Measurements from ENCODE around the gene WDR33.

DNA sequence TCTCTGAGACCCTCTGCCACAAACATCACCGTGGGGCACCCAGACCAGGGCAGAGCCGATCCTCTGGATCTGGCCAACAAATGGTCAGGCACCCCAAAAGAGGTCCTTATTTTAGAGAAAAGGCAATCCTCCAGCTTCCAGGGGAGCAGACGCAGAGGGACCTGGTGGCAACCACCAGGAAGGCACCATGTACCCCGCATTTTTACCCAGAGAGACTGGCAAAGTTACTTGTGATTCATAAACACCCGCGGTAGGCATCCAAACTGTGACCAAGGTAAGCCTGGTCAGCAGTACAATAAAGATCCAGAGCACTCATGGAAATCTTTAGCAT is 146.1 kb downstream of the WDR33 start:
- TF ChIP-seq, protein P1, sequence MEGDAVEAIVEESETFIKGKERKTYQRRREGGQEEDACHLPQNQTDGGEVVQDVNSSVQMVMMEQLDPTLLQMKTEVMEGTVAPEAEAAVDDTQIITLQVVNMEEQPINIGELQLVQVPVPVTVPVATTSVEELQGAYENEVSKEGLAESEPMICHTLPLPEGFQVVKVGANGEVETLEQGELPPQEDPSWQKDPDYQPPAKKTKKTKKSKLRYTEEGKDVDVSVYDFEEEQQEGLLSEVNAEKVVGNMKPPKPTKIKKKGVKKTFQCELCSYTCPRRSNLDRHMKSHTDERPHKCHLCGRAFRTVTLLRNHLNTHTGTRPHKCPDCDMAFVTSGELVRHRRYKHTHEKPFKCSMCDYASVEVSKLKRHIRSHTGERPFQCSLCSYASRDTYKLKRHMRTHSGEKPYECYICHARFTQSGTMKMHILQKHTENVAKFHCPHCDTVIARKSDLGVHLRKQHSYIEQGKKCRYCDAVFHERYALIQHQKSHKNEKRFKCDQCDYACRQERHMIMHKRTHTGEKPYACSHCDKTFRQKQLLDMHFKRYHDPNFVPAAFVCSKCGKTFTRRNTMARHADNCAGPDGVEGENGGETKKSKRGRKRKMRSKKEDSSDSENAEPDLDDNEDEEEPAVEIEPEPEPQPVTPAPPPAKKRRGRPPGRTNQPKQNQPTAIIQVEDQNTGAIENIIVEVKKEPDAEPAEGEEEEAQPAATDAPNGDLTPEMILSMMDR (IDR thresholded peaks at IDR 0.05; ENCODE audit: low read depth, low read length, missing input control) = no peak
- TF ChIP-seq, protein P2, sequence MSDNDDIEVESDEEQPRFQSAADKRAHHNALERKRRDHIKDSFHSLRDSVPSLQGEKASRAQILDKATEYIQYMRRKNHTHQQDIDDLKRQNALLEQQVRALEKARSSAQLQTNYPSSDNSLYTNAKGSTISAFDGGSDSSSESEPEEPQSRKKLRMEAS (IDR thresholded peaks at IDR 0.05) = no peak
- TF ChIP-seq RAD21 (IDR thresholded peaks at IDR 0.05) (no peak), FOXA1 (IDR thresholded peaks at IDR 0.05) (no peak), JUND (IDR thresholded peaks at IDR 0.05) (no peak), GABPA (IDR thresholded peaks at IDR 0.05 in 1 of 2, conservative IDR thresholded peaks at IDR 0.05 in 1 of 2) (no peak), SP1 (IDR thresholded peaks at IDR 0.05) (no peak), HNF4G (IDR thresholded peaks at IDR 0.05) (no peak), HNF4A (conservative IDR thresholded peaks at IDR 0.05) (no peak), RXRA (IDR thresholded peaks at IDR 0.05) (no peak), YY1 (IDR thresholded peaks at IDR 0.05) (peak; percentile 4)
- TF ChIP-seq, protein P3, sequence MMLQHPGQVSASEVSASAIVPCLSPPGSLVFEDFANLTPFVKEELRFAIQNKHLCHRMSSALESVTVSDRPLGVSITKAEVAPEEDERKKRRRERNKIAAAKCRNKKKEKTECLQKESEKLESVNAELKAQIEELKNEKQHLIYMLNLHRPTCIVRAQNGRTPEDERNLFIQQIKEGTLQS (IDR thresholded peaks at IDR 0.05) = no peak
- TF ChIP-seq, protein P4, sequence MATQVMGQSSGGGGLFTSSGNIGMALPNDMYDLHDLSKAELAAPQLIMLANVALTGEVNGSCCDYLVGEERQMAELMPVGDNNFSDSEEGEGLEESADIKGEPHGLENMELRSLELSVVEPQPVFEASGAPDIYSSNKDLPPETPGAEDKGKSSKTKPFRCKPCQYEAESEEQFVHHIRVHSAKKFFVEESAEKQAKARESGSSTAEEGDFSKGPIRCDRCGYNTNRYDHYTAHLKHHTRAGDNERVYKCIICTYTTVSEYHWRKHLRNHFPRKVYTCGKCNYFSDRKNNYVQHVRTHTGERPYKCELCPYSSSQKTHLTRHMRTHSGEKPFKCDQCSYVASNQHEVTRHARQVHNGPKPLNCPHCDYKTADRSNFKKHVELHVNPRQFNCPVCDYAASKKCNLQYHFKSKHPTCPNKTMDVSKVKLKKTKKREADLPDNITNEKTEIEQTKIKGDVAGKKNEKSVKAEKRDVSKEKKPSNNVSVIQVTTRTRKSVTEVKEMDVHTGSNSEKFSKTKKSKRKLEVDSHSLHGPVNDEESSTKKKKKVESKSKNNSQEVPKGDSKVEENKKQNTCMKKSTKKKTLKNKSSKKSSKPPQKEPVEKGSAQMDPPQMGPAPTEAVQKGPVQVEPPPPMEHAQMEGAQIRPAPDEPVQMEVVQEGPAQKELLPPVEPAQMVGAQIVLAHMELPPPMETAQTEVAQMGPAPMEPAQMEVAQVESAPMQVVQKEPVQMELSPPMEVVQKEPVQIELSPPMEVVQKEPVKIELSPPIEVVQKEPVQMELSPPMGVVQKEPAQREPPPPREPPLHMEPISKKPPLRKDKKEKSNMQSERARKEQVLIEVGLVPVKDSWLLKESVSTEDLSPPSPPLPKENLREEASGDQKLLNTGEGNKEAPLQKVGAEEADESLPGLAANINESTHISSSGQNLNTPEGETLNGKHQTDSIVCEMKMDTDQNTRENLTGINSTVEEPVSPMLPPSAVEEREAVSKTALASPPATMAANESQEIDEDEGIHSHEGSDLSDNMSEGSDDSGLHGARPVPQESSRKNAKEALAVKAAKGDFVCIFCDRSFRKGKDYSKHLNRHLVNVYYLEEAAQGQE (IDR thresholded peaks at IDR 0.05) = no peak
- TF ChIP-seq, protein P5, sequence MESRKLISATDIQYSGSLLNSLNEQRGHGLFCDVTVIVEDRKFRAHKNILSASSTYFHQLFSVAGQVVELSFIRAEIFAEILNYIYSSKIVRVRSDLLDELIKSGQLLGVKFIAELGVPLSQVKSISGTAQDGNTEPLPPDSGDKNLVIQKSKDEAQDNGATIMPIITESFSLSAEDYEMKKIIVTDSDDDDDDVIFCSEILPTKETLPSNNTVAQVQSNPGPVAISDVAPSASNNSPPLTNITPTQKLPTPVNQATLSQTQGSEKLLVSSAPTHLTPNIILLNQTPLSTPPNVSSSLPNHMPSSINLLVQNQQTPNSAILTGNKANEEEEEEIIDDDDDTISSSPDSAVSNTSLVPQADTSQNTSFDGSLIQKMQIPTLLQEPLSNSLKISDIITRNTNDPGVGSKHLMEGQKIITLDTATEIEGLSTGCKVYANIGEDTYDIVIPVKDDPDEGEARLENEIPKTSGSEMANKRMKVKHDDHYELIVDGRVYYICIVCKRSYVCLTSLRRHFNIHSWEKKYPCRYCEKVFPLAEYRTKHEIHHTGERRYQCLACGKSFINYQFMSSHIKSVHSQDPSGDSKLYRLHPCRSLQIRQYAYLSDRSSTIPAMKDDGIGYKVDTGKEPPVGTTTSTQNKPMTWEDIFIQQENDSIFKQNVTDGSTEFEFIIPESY (IDR thresholded peaks at IDR 0.05) = no peak

All from liver (tissue), 3 donors.